ENCODE measurements around the gene NHERF2.
A peak's percentile ranks its signal among the peaks of the same experiment; 100 is the strongest.

The NHERF2 gene

GRCh38 chr16:2042986-2043666, 16.4 kb downstream of the NHERF2 start:
- no peak for TF ChIP-seq FOXA1 (IDR thresholded peaks at IDR 0.05)
- no peak for TF ChIP-seq CTBP1 (IDR thresholded peaks at IDR 0.05; ENCODE audit: borderline replicate concordance)
- TF ChIP-seq ARNT (IDR thresholded peaks at IDR 0.05) = no peak
- TF ChIP-seq SP1 (IDR thresholded peaks at IDR 0.05) = no peak
- TF ChIP-seq NFRKB (IDR thresholded peaks at IDR 0.05) = no peak
- no peak for TF ChIP-seq L3MBTL2 (conservative IDR thresholded peaks at IDR 0.05)
- TF ChIP-seq SUZ12 (IDR thresholded peaks at IDR 0.05) = no peak
- no peak for TF ChIP-seq FOXM1 (IDR thresholded peaks at IDR 0.05; ENCODE audit: borderline replicate concordance)
- CTCF ChIA-PET = no interaction called here
- POLR2A ChIA-PET = interaction anchor here (1.2 kb wide), 1 partner anchor 78 kb away, joined by 3 read pairs; the partner anchor contains the start of gene RPS2
- no peak for DNase-seq (ENCODE audit: extremely low spot score)

GRCh38 chr16:2043667-2044451, 17.2 kb downstream of the NHERF2 start:
- CTCF ChIA-PET = no interaction called here
- TF ChIP-seq HDGF (IDR thresholded peaks at IDR 0.05; ENCODE audit: borderline replicate concordance) (no peak), CTBP1 (IDR thresholded peaks at IDR 0.05; ENCODE audit: borderline replicate concordance) (no peak), L3MBTL2 (conservative IDR thresholded peaks at IDR 0.05) (no peak), FOXM1 (IDR thresholded peaks at IDR 0.05; ENCODE audit: borderline replicate concordance) (no peak), ZNF384 (IDR thresholded peaks at IDR 0.05) (no peak), SUZ12 (IDR thresholded peaks at IDR 0.05) (no peak), PKNOX1 (IDR thresholded peaks at IDR 0.05) (no peak), LEF1 (IDR thresholded peaks at IDR 0.05; ENCODE audit: borderline replicate concordance) (no peak), ARNT (IDR thresholded peaks at IDR 0.05) (no peak), ELF4 (IDR thresholded peaks at IDR 0.05) (no peak), TARDBP (IDR thresholded peaks at IDR 0.05) (no peak), SP1 (IDR thresholded peaks at IDR 0.05) (no peak)
- no peak for DNase-seq (ENCODE audit: extremely low spot score)
- POLR2A ChIA-PET = interaction anchor here (1.2 kb wide), 1 partner anchor 79 kb away, joined by 3 read pairs; the partner anchor contains the start of gene RPS2

- ChIA-PET POLR2A (no interaction called here), CTCF (no interaction called here)
- TF ChIP-seq ARNT (IDR thresholded peaks at IDR 0.05) (no peak), HDGF (IDR thresholded peaks at IDR 0.05; ENCODE audit: borderline replicate concordance) (no peak), BHLHE40 (IDR thresholded peaks at IDR 0.05; ENCODE audit: borderline replicate concordance) (no peak), L3MBTL2 (conservative IDR thresholded peaks at IDR 0.05) (no peak), PKNOX1 (IDR thresholded peaks at IDR 0.05) (no peak), SUZ12 (IDR thresholded peaks at IDR 0.05) (no peak), ELF4 (IDR thresholded peaks at IDR 0.05) (no peak), FOXM1 (IDR thresholded peaks at IDR 0.05; ENCODE audit: borderline replicate concordance) (no peak), FOXK2 (IDR thresholded peaks at IDR 0.05) (no peak), CTBP1 (IDR thresholded peaks at IDR 0.05; ENCODE audit: borderline replicate concordance) (no peak), FOXA1 (IDR thresholded peaks at IDR 0.05) (no peak), TARDBP (IDR thresholded peaks at IDR 0.05) (no peak), NFRKB (IDR thresholded peaks at IDR 0.05) (no peak), ZNF384 (IDR thresholded peaks at IDR 0.05) (no peak)
- DNase-seq (ENCODE audit: extremely low spot score) = no peak
These were observed 17.8 kb downstream of the NHERF2 start for GRCh38 chr16:2044541-2044940.

- CTCF ChIA-PET = no interaction called here
- no peak for DNase-seq (ENCODE audit: extremely low spot score)
- TF ChIP-seq PKNOX1 (IDR thresholded peaks at IDR 0.05) (no peak), L3MBTL2 (conservative IDR thresholded peaks at IDR 0.05) (no peak), BHLHE40 (IDR thresholded peaks at IDR 0.05; ENCODE audit: borderline replicate concordance) (no peak), SUZ12 (IDR thresholded peaks at IDR 0.05) (no peak)
- POLR2A ChIA-PET = interaction anchor here (0.7 to 3.1 kb wide), 9 partner anchors 10 to 109 kb away, joined by 3 to 23 read pairs (median 7); partner anchors contain the start of genes MSRB1, NHERF2, RPS2 and TRAF7
These were observed 19.5 kb downstream of the NHERF2 start for GRCh38 chr16:2045965-2046892.

GRCh38 chr16:2046893-2047329, 20.2 kb downstream of the NHERF2 start:
- CTCF ChIA-PET = interaction anchor here (0.9 to 1.0 kb wide), 2 partner anchors 10 to 30 kb away, joined by 3 read pairs; no protein-coding TSS in a partner anchor
- peak; percentile 42 for DNase-seq (ENCODE audit: extremely low spot score)
- TF ChIP-seq NFRKB (IDR thresholded peaks at IDR 0.05) (no peak), BHLHE40 (IDR thresholded peaks at IDR 0.05; ENCODE audit: borderline replicate concordance) (no peak), LEF1 (IDR thresholded peaks at IDR 0.05; ENCODE audit: borderline replicate concordance) (no peak), SUZ12 (IDR thresholded peaks at IDR 0.05) (no peak), FOXM1 (IDR thresholded peaks at IDR 0.05; ENCODE audit: borderline replicate concordance) (no peak), TARDBP (IDR thresholded peaks at IDR 0.05) (no peak)
- POLR2A ChIA-PET = interaction anchor here (0.9 to 3.1 kb wide), 14 partner anchors 8 to 118 kb away, joined by 3 to 23 read pairs (median 6); partner anchors contain the start of genes MSRB1, NHERF2, RPS2 and TRAF7
